HCT116 (cell line): ENCODE measurements around the gene CENPP. TPM values are rescaled to one million over a fixed set of nuclear protein-coding genes. Genes with fewer than 3 reads are reported as not detected.

ENCODE experiments used
- ATAC-seq: fragments of 200-7000 bp; cut with Tn5 transposase; 2 replicates; pipeline ENCODE4 v1.9.1; 2020; ENCODE audit warnings: mild to moderate bottlenecking, moderate library complexity
- BruUV-seq: library from RNA; stranded (reverse); fragments of 400-500 nt; replicated peaks from 2 replicates; lab custom pipeline; 2021; lab: Mats Ljungman, UMichigan
- CTCF ChIA-PET: fragments of 300-600 bp; sonication (Branson Sonifier 250); formaldehyde crosslinking; loops from one replicate; lab custom pipeline; 2021; ENCODE audit warnings: antibody characterized with exemption; lab: Charles Lee
- POLR2A ChIA-PET: fragments of 300-600, 350-600 bp; sonication (Branson Sonifier 250); formaldehyde crosslinking; loops from one replicate; lab custom pipeline; 2021; ENCODE audit warnings: antibody characterized with exemption; lab: Charles Lee
- RAD21 ChIA-PET, 2 experiments: fragments of 300-600 bp; sonication (Branson Sonifier 250); formaldehyde crosslinking; loops; one replicate each; lab custom pipeline; 2023; ENCODE audit warnings: low total read pairs in 2 of 2; ENCODE audit not compliant: uncharacterized antibody in 2 of 2, unreplicated experiment in 2 of 2, low non-redundant PET in 1 of 2; lab: Charles Lee
- DNase-seq: peaks from one replicate; pipeline ENCODE4 v3.0.0-alpha.2; 2010; ENCODE audit warnings: low read depth, low spot score
- H2AFZ ChIP-seq: fragments of 200-600 bp; shearing (Covaris generic), sonication (generic); 2 replicates; pipeline ENCODE4 v1.6.1; 2017; ENCODE audit warnings: low read depth, mixed run types, mixed read lengths, antibody characterized with exemption, low read length; ENCODE audit not compliant: poor library complexity, severe bottlenecking
- H3K27ac ChIP-seq: 2 replicates; pipeline ENCODE4 v1.5.1; 2012; ENCODE audit warnings: low read depth, low read length
- H3K27me3 ChIP-seq: fragments of 200-600 bp; sonication (generic); 2 replicates; pipeline ENCODE4 v1.6.1; 2016; ENCODE audit warnings: mixed run types, low read length, mixed read lengths; ENCODE audit not compliant: insufficient read depth
- H3K36me3 ChIP-seq, 2 experiments: fragments of 200-500 bp in 1 of 2; fragments of 200-600 bp in 1 of 2; sonication (Bioruptor generic) in 1 of 2; sonication (generic) in 1 of 2; 2 replicates each; pipeline versions ENCODE4 v1.5.1 to v1.6.1; 2014 to 2016; ENCODE audit warnings: low read length in 2 of 2, inconsistent platforms in 1 of 2, mixed read lengths in 1 of 2, mixed run types in 1 of 2; ENCODE audit not compliant: insufficient read depth in 2 of 2, control insufficient read depth in 1 of 2
- H3K4me1 ChIP-seq, 2 experiments: fragments of 200-600 bp in 1 of 2; sonication (generic) in 1 of 2; 2 replicates each; pipeline versions ENCODE4 v1.5.1 to v1.6.1; 2012 to 2017; ENCODE audit warnings: low read length in 2 of 2, inconsistent platforms in 1 of 2, mild to moderate bottlenecking in 1 of 2, mixed read lengths in 1 of 2, mixed run types in 1 of 2, moderate library complexity in 1 of 2; ENCODE audit not compliant: insufficient read depth in 2 of 2, control insufficient read depth in 1 of 2
- H3K4me2 ChIP-seq: fragments of 200-600 bp; sonication (generic); 2 replicates; pipeline ENCODE4 v1.6.1; 2017; ENCODE audit warnings: mixed run types, low read length, mixed read lengths
- H3K4me3 ChIP-seq, 2 experiments: fragments of 200-600 bp in 1 of 2; sonication (generic) in 1 of 2; replicated peaks in 1 of 2; 2 replicates each; pipeline ENCODE4 v1.5.1; 2011 to 2016; ENCODE audit warnings: low read length in 2 of 2, control low read depth in 1 of 2, low read depth in 1 of 2, mild to moderate bottlenecking in 1 of 2, mixed read lengths in 1 of 2, mixed run types in 1 of 2
- H3K79me2 ChIP-seq: fragments of 200-600 bp; sonication (generic); 2 replicates; pipeline ENCODE4 v1.6.1; 2017; ENCODE audit warnings: mild to moderate bottlenecking, mixed run types, low read length, moderate library complexity, mixed read lengths; ENCODE audit not compliant: insufficient read depth
- H3K9ac ChIP-seq: fragments of 200-600 bp; sonication (generic); 2 replicates; pipeline ENCODE4 v1.6.1; 2016; ENCODE audit warnings: low read length, mixed read lengths
- H3K9me2 ChIP-seq: fragments of 200-600 bp; sonication (generic), shearing (Covaris generic); 2 replicates; pipeline ENCODE4 v1.6.1; 2017; ENCODE audit warnings: mixed run types, mild to moderate bottlenecking, moderate library complexity; ENCODE audit not compliant: insufficient read depth
- H3K9me3 ChIP-seq, 2 experiments: fragments of 200-500 bp in 1 of 2; fragments of 200-600 bp in 1 of 2; sonication (Bioruptor generic) in 1 of 2; sonication (generic) in 1 of 2; 2 replicates each; pipeline ENCODE4 v1.6.1; 2014 to 2017; ENCODE audit warnings: low read length in 2 of 2, mixed read lengths in 2 of 2, inconsistent platforms in 1 of 2, low read depth in 1 of 2, mild to moderate bottlenecking in 1 of 2, mixed run types in 1 of 2, moderate library complexity in 1 of 2; ENCODE audit not compliant: control insufficient read depth in 1 of 2, insufficient read depth in 1 of 2
- H4K20me1 ChIP-seq: fragments of 200-600 bp; sonication (generic), shearing (Covaris generic); 2 replicates; pipeline ENCODE4 v1.6.1; 2017; ENCODE audit warnings: mixed run types, mild to moderate bottlenecking, moderate library complexity; ENCODE audit not compliant: insufficient read depth
- CBX3 ChIP-seq: IDR thresholded peaks from 2 replicates; pipeline ENCODE4 v1.6.1; 2012; ENCODE audit warnings: low read depth
- CEBPB ChIP-seq: IDR thresholded peaks from 2 replicates; pipeline ENCODE4 v1.6.1; 2012; ENCODE audit warnings: low read depth
- ELF1 ChIP-seq: IDR thresholded peaks from 2 replicates; pipeline ENCODE4 v1.6.1; 2012; ENCODE audit warnings: low read depth, borderline replicate concordance
- EZH2 ChIP-seq: fragments of 200-600 bp; sonication (generic); IDR thresholded peaks from 2 replicates; pipeline ENCODE4 v1.6.1; 2017; ENCODE audit warnings: antibody characterized with exemption, mixed run types
- EZH2phosphoT487 ChIP-seq: fragments of 200-600 bp; IDR thresholded peaks from 2 replicates; pipeline ENCODE4 v1.6.1; 2018; ENCODE audit warnings: antibody characterized with exemption, borderline replicate concordance
- FOSL1 ChIP-seq: IDR thresholded peaks from 2 replicates; pipeline ENCODE4 v1.6.1; 2012; ENCODE audit warnings: low read depth
- JUND ChIP-seq: IDR thresholded peaks from 2 replicates; pipeline ENCODE4 v1.6.1; 2012
- POLR2A ChIP-seq: IDR thresholded peaks from 2 replicates; pipeline ENCODE4 v1.7.0; 2011; ENCODE audit warnings: borderline replicate concordance; ENCODE audit not compliant: insufficient read depth, insufficient read length; ENCODE audit errors: extremely low read depth
- POLR2AphosphoS5 ChIP-seq: IDR thresholded peaks from 2 replicates; pipeline ENCODE4 v1.6.1; 2011; ENCODE audit warnings: mild to moderate bottlenecking, low read depth, low read length, moderate library complexity
- RAD21 ChIP-seq: IDR thresholded peaks from 2 replicates; pipeline ENCODE4 v1.6.1; 2012; ENCODE audit warnings: low read depth, mild to moderate bottlenecking
- SIN3A ChIP-seq: IDR thresholded peaks from 2 replicates; pipeline ENCODE4 v1.6.1; 2012; ENCODE audit warnings: low read depth
- SP1 ChIP-seq: IDR thresholded peaks from 2 replicates; pipeline ENCODE4 v1.6.1; 2012; ENCODE audit warnings: low read depth
- SRF ChIP-seq: IDR thresholded peaks from 2 replicates; pipeline ENCODE4 v1.6.1; 2012; ENCODE audit warnings: low read depth
- TCF7L2 ChIP-seq: IDR thresholded peaks from 2 replicates; pipeline ENCODE4 v1.7.0; 2011; ENCODE audit warnings: borderline replicate concordance, inconsistent platforms; ENCODE audit not compliant: insufficient read depth, insufficient read length; ENCODE audit errors: extremely low read depth
- YY1 ChIP-seq: IDR thresholded peaks from 2 replicates; pipeline ENCODE4 v1.6.1; 2011; ENCODE audit warnings: low read length, low read depth, moderate library complexity, mild to moderate bottlenecking; ENCODE audit not compliant: insufficient replicate concordance; ENCODE audit errors: extremely low read depth
- ZNF274 ChIP-seq: fragments of 200-500 bp; sonication (Bioruptor generic); IDR thresholded peaks from 2 replicates; pipeline ENCODE4 v1.6.1; 2014; ENCODE audit warnings: mild to moderate bottlenecking, low read depth, low read length, inconsistent platforms
- intact Hi-C: fragments of 100-400 bp; cut with micrococcal nuclease; formaldehyde crosslinking; loops from 2 replicates; pipeline ENCODE4 v1.10.0; 2022
- total RNA-seq: library from RNA; stranded (reverse); gene quantifications from one replicate; pipeline ENCODE4 v1.2.1, GENCODE V29; 2021; ENCODE audit not compliant: unreplicated experiment
- TF ChIP-seq, protein P1 (sequence below), 3 experiments: fragments of 200-600 bp in 1 of 3; sonication (generic) in 1 of 3; IDR thresholded peaks in 2 of 3; conservative IDR thresholded peaks in 1 of 3; 2 replicates each; pipeline ENCODE4 v1.5.1; 2012 to 2017; ENCODE audit warnings: low read depth in 2 of 3, low read length in 2 of 3, antibody characterized with exemption in 1 of 3, borderline replicate concordance in 1 of 3, control low read depth in 1 of 3, mild to moderate bottlenecking in 1 of 3, mixed read lengths in 1 of 3, mixed run types in 1 of 3, moderate library complexity in 1 of 3; ENCODE audit not compliant: insufficient read depth in 1 of 3
- TF ChIP-seq, protein P2 (sequence below): IDR thresholded peaks from 2 replicates; pipeline ENCODE4 v1.6.1; 2012
- TF ChIP-seq, protein P3 (sequence below): IDR thresholded peaks from 2 replicates; pipeline ENCODE4 v1.6.1; 2012; ENCODE audit warnings: low read depth
- TF ChIP-seq, protein P4 (sequence below): IDR thresholded peaks from 2 replicates; pipeline ENCODE4 v1.6.1; 2012

The CENPP gene
- total RNA-seq, 1 experiment from 2014 or later: 7.0 TPM

DNA sequence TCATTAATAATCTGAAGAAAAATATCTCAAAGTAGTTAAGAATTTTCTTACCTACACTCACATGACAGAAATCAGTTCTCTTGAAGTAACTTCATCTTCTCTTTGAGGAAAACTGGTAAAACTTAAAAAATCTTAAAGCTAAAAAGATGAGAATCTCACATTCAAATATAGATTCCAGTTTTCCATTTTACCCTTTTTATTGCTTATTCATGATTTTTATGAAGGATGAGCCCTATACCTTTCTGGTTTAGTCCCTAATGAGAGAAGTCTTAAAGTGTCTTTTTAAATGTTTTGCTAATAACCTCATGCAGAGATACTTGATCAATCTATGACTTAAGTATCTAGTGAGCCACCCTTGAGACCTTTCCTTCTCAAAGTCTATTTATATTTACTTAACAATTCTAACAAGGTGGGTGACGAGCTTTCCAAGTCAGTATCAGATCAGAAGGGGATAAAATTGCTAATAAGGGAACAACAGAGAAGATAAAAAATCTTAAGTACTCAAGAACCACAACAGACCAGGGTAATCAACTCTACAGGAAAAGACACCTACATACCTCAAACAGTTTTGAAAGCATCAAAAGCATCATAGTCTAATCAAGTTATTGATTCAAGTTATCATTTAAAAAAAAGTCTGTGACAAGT is 34.8 kb upstream of the CENPP start:
- Histone ChIP-seq H3K27me3 (no peaks in the 10 kb centered on the region), H3K27ac (no peak overlapping the region), H3K9me2 (no peaks in the 10 kb centered on the region), H3K79me2 (peaks cover 86% of the 10 kb centered on the region), H3K9me3 (no peaks in the 10 kb centered on the region), H3K4me1 (peaks cover 6 to 22% of the 10 kb centered on the region in 2 experiments; a peak in 3 of 4 replicates), H3K9ac (no peak overlapping the region), H4K20me1 (peaks cover 25% of the 10 kb centered on the region; the same call in 1 of the 2 replicates), H3K36me3 (peaks cover 18 to 44% of the 10 kb centered on the region in 2 experiments), H3K4me2 (no peak overlapping the region), H3K4me3 (no peak overlapping the region), H2AFZ (no peak overlapping the region)
- ATAC-seq (no peak), DNase-seq (no peak)
- no TSS peak for BruUV-seq
- ChIA-PET POLR2A (interaction anchor here (0.8 to 1.2 kb wide), 2 partner anchors 11 to 15 kb away, joined by 3 to 5 read pairs; no protein-coding TSS in a partner anchor), CTCF (no interaction called here), RAD21 (no interaction called here)
- intact Hi-C loops: no loop called here
- no peak for TF ChIP-seq RAD21
- TF ChIP-seq, protein P1, sequence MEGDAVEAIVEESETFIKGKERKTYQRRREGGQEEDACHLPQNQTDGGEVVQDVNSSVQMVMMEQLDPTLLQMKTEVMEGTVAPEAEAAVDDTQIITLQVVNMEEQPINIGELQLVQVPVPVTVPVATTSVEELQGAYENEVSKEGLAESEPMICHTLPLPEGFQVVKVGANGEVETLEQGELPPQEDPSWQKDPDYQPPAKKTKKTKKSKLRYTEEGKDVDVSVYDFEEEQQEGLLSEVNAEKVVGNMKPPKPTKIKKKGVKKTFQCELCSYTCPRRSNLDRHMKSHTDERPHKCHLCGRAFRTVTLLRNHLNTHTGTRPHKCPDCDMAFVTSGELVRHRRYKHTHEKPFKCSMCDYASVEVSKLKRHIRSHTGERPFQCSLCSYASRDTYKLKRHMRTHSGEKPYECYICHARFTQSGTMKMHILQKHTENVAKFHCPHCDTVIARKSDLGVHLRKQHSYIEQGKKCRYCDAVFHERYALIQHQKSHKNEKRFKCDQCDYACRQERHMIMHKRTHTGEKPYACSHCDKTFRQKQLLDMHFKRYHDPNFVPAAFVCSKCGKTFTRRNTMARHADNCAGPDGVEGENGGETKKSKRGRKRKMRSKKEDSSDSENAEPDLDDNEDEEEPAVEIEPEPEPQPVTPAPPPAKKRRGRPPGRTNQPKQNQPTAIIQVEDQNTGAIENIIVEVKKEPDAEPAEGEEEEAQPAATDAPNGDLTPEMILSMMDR (IDR thresholded peaks at IDR 0.05 in 2 of 3, conservative IDR thresholded peaks at IDR 0.05 in 1 of 3; ENCODE audit: borderline replicate concordance in 1 of 3, insufficient read depth in 1 of 3, low read depth in 2 of 3, low read length in 2 of 3): no peak
- TF ChIP-seq SRF: no peak
- no peak for TF ChIP-seq EZH2phosphoT487
- TF ChIP-seq SP1: no peak
- TF ChIP-seq ZNF274: no peak
- no peak for TF ChIP-seq FOSL1
- no peak for TF ChIP-seq EZH2
- TF ChIP-seq, protein P2, sequence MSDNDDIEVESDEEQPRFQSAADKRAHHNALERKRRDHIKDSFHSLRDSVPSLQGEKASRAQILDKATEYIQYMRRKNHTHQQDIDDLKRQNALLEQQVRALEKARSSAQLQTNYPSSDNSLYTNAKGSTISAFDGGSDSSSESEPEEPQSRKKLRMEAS: no peak
- no peak for TF ChIP-seq POLR2A
- TF ChIP-seq ELF1: no peak
- no peak for TF ChIP-seq CBX3
- no peak for TF ChIP-seq POLR2AphosphoS5
- TF ChIP-seq SIN3A: no peak
- TF ChIP-seq CEBPB: no peak
- TF ChIP-seq TCF7L2: no peak
- no peak for TF ChIP-seq JUND
- no peak for TF ChIP-seq YY1
- TF ChIP-seq, protein P3, sequence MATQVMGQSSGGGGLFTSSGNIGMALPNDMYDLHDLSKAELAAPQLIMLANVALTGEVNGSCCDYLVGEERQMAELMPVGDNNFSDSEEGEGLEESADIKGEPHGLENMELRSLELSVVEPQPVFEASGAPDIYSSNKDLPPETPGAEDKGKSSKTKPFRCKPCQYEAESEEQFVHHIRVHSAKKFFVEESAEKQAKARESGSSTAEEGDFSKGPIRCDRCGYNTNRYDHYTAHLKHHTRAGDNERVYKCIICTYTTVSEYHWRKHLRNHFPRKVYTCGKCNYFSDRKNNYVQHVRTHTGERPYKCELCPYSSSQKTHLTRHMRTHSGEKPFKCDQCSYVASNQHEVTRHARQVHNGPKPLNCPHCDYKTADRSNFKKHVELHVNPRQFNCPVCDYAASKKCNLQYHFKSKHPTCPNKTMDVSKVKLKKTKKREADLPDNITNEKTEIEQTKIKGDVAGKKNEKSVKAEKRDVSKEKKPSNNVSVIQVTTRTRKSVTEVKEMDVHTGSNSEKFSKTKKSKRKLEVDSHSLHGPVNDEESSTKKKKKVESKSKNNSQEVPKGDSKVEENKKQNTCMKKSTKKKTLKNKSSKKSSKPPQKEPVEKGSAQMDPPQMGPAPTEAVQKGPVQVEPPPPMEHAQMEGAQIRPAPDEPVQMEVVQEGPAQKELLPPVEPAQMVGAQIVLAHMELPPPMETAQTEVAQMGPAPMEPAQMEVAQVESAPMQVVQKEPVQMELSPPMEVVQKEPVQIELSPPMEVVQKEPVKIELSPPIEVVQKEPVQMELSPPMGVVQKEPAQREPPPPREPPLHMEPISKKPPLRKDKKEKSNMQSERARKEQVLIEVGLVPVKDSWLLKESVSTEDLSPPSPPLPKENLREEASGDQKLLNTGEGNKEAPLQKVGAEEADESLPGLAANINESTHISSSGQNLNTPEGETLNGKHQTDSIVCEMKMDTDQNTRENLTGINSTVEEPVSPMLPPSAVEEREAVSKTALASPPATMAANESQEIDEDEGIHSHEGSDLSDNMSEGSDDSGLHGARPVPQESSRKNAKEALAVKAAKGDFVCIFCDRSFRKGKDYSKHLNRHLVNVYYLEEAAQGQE: no peak
- TF ChIP-seq, protein P4, sequence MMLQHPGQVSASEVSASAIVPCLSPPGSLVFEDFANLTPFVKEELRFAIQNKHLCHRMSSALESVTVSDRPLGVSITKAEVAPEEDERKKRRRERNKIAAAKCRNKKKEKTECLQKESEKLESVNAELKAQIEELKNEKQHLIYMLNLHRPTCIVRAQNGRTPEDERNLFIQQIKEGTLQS: no peak
